NCI-H146 treated with DMSO at 0.1 percent for 48 hours (cell line): ENCODE measurements around the gene SYT17.

Experiments
- DNase-seq: peaks from one replicate; lab custom pipeline; 2025; ENCODE audit not compliant: unreplicated experiment; lab: John Stamatoyannopoulos, UW

Gene SYT17

GRCh38 chr16:19167710-19168370, at the start of gene SYT17:
SYT17 (plus strand) TSS chr16:19168240; CDS start chr16:19168647, 407 bp downstream.
- peak; percentile 68 for DNase-seq

GRCh38 chr16:19118938-19119431, 49.1 kb upstream of the SYT17 start:
- no peak for DNase-seq

GRCh38 chr16:19119564-19119963, 48.5 kb upstream of the SYT17 start:
- no peak for DNase-seq

- DNase-seq = no peak
These were observed 44.4 kb upstream of the SYT17 start for GRCh38 chr16:19123535-19124178.

- no peak for DNase-seq
These were observed 41.7 kb upstream of the SYT17 start for GRCh38 chr16:19126300-19126699.

GRCh38 chr16:19127205-19127604, 40.8 kb upstream of the SYT17 start:
- no peak for DNase-seq

GRCh38 chr16:19127674-19128131, 40.3 kb upstream of the SYT17 start:
- DNase-seq = no peak

GRCh38 chr16:19128454-19129200, 39.4 kb upstream of the SYT17 start:
- no peak for DNase-seq

GRCh38 chr16:19130385-19130784, 37.7 kb upstream of the SYT17 start:
- DNase-seq = no peak

- DNase-seq = no peak
These were observed 36.9 kb upstream of the SYT17 start for GRCh38 chr16:19130852-19131824.

GRCh38 chr16:19131825-19132218, 36.2 kb upstream of the SYT17 start:
- no peak for DNase-seq

- no peak for DNase-seq
These were observed 35.8 kb upstream of the SYT17 start for GRCh38 chr16:19132255-19132654.

- DNase-seq = no peak
These were observed 35.1 kb upstream of the SYT17 start for GRCh38 chr16:19132898-19133297.

- DNase-seq = no peak
These were observed 34.4 kb upstream of the SYT17 start for GRCh38 chr16:19133600-19133999.

GRCh38 chr16:19135201-19135842, 32.7 kb upstream of the SYT17 start:
- DNase-seq = no peak

- peak; percentile 56 for DNase-seq
These were observed 32.1 kb upstream of the SYT17 start for GRCh38 chr16:19135896-19136438.

- no peak for DNase-seq
These were observed 31.4 kb upstream of the SYT17 start for GRCh38 chr16:19136549-19137196.

- peak; percentile 41 for DNase-seq
These were observed 30.6 kb upstream of the SYT17 start for GRCh38 chr16:19137201-19138128.
